DND-41 (cell line): ENCODE measurements around the gene C1orf115.

Source experiments
- EZH2 ChIP-seq: IDR thresholded peaks from 3 replicates; pipeline ENCODE4 v1.6.1; 2012; ENCODE audit warnings: borderline replicate concordance, low read depth, mild to moderate bottlenecking, moderate library complexity, low read length, inconsistent platforms; ENCODE audit not compliant: severe bottlenecking
- TF ChIP-seq, protein P1 (sequence below): IDR thresholded peaks from 2 replicates; pipeline ENCODE4 v1.5.1; 2012; ENCODE audit warnings: borderline replicate concordance, low read length, moderate library complexity, mild to moderate bottlenecking; ENCODE audit not compliant: poor library complexity, severe bottlenecking; ENCODE audit errors: extremely low read depth

DNA sequence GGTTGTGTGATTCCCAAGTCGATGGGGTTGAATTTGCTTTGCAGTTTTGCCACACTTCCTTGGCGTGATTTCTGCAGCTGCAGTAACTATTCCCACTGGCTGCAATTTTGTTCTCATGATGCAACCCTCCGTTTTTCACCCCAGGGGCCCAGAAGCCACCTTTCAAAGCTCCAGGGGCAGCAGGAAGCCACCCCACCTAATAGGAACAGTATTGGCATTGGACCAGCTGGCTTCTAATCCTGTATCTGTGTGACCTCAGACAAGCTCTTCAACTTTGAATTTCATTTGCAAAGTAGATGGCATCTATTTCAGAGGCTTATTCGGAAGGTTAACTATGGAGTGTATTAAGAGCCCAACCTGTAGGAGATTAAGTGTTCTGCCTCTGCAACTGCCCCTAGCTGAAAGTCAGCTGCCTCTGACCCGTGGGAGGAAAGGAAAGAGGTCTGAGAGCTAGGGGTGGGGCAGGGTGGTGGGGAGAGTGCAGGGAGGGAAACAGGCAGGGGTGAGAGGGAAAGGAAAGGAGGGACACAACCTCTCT, 12.6 kb downstream of the C1orf115 start:
- TF ChIP-seq, protein P1, sequence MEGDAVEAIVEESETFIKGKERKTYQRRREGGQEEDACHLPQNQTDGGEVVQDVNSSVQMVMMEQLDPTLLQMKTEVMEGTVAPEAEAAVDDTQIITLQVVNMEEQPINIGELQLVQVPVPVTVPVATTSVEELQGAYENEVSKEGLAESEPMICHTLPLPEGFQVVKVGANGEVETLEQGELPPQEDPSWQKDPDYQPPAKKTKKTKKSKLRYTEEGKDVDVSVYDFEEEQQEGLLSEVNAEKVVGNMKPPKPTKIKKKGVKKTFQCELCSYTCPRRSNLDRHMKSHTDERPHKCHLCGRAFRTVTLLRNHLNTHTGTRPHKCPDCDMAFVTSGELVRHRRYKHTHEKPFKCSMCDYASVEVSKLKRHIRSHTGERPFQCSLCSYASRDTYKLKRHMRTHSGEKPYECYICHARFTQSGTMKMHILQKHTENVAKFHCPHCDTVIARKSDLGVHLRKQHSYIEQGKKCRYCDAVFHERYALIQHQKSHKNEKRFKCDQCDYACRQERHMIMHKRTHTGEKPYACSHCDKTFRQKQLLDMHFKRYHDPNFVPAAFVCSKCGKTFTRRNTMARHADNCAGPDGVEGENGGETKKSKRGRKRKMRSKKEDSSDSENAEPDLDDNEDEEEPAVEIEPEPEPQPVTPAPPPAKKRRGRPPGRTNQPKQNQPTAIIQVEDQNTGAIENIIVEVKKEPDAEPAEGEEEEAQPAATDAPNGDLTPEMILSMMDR: no peak
- TF ChIP-seq EZH2: no peak
